GM18867 (cell line): ENCODE data around the gene NCMAP.
"Not testable (repeated sequence)": the region's sequence is repeated elsewhere in the genome, so short reads cannot be mapped to it uniquely, and the experiment has no call there.

ENCODE experiments used
- ATAC-seq: cut with Tn5 transposase; IDR thresholded peaks from one replicate; pipeline ENCODE4 v1.9.1; 2021; ENCODE audit warnings: mild to moderate bottlenecking, moderate library complexity; ENCODE audit not compliant: unreplicated experiment

NCMAP gene

DNA sequence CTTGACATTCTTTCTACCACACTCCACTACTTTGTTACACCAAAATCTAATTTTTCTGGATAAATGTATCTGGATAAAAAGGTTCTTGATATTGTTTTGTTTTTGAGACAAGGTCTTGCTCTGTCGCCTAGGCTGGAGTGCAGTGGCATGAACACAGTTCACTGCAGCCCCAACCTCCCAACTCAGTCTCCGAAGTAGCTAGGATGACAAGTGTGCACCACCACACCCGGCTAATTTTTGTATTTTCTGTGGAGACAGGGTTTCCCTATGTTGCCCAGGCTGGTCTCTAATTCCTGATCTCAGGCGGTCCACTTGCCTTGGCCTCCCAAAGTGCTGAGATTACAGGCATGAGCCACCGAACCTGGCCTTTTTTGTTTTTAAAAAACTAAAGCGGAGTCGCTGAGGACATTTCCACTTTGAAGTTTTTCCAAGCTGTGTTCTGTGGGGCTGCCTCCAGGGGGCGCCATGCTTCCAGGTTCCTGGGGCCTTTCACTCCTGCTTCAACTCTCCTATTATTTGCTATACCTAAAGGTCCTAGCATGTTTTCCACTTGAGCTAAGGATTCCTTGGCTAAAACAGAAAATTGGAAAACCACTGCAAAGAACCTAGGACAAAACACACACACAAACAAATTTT, 14.1 kb upstream of the NCMAP start:
- ATAC-seq = no peak

DNA sequence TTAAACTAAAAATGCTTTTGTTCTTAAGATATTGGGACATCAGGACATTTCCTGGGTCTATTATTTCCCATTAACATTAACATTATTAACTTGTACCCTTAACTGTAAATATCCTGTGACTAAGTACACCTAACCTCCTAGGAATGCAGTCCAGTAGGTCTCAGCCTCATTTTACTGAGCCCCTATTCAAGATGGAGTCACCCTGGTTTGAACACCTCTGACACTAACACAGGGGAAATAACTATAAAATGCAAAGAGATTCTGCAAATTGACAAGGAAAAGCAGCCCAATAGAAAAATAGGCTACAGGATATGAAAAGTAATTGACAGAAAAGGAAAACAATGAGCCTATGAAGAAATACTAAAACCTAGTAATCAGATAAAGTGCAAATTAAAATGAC, 11.6 kb upstream of the NCMAP start:
- no peak for ATAC-seq

DNA sequence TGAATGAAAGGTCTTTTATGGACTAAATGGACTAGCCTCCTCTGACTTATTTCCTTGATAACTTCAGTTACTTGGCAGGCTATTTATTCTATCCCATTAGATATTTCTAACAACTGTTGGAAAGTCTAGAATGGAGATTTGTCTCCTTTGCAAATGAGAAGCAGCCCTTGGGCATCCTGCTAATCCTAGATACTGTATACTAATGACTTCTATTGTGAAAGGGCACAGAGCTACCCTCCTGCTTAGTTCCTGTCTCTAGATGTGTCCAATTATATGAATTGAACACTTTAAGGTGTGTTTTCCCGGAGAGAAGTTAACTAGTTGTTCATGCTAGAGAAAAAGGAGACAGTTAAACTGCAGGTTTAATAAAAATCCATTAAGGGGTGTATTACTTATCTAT, 10.2 kb upstream of the NCMAP start:
- no peak for ATAC-seq

DNA sequence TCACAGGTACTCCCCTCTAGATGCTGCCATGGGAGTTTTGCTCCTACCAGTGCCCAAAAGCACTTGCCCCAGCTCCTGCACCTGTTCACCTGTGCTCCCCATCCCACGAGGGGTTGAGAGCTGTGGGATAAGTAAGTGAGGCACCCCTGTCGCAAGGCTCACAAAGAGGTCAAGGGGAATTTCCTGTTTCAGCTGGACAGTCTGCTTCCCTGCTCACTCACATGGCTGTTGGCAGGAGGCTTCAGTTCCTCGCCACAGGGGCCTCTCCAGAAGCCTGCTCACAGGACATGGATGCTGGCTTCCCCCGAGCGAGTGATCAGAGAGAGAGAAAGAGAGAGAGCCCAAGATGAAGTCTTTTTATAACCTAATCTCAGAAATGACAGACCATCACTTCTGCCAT, 8.7 kb upstream of the NCMAP start:
- ATAC-seq = no peak

DNA sequence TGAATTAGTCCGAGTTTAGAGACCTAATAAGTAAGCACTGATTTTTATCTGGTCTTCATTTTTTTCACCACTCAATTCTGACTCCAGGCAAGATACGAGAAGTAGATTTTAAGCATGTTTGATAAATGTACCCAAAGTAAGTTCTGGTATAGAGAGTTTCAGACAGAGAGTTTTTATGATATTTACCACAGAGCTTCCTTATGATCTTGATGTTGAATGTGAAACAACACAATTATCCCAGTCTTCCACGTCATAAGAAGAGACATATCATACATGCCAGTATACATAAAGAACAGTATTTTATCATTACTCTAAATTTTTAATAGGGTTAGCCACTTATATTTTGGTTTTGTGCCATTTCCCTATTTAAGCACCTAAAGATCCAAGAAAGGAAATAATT, 7.8 kb upstream of the NCMAP start:
- ATAC-seq = no peak

DNA sequence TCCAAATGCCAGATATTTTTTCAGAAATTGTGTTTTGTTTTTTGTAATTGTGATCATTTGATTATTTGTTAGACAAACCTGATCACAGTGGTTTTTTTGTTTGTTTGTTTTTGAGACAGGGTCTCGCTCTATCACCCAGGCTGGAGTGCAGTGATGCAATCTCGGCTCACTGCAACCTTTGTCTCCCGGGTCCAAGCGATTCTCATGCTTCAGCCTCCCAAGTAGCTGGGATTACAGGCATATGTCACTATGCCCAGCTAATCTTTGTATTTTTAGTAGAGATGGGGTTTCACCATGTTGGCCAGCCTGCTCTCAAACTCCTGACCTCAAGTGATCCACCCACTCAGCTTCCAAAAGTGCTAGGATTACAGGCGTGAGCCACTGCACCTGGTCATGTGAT, 6.7 kb upstream of the NCMAP start:
- ATAC-seq = not testable (repeated sequence)

DNA sequence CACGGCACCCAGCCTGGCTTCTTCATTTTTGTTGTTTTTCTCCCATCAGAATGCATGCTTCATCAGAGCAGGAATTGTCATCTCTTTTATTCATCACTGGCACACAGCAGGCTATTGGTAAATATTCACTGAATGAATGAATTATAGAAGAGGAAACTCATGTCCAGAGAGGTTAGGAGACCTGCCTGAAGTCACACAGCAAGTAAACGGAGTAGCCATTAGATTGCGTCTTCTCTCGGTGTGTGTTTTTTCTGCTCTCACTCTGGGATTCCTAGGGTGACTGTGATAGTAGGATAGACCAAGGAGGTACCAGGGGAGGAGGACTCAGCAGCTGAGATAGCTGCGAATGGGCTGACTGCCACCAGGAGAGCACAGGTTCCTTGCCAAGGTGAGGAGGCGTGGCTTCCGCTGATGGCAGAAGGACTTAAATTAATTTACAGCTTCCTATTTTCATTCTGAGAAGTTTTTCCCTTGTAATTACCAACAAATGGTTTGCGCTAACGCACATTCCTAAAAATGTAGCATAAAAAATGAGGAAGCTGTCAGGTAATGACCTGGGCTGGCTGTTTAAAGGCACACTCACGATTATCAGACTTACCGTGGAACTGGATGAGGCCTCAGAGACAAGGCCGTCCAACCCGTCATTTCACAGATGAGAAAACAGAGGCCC, 4.5 kb upstream of the NCMAP start:
- no peak for ATAC-seq

DNA sequence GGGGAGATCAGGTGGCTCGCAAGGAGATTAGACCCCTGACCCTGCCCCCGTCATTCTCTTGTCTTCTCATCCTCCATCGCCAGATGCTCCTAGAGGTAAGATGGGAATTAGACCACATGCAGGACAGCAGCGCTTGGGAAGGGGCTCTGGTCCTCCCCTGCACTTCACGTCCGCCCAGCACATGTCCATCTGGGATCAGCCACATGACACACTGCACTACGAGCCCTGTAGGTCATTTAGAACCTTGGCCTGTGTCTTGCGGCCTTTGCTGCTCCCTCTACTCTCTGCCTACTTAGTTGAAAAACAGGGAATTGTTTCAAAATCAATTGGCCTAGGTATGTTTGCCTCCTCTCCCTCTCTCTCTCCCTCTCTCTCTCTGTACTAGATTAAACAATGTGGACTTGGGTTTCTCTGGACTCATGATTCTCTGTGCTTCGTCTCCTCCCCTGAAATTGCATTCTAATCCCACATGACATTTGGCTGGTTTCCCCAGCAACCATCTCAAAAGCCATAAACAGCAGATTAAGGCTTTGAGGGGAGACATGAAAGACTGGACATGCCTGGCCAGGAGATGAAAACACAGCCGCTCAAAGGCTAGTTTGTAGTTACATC, 3.8 kb upstream of the NCMAP start:
- no peak for ATAC-seq

DNA sequence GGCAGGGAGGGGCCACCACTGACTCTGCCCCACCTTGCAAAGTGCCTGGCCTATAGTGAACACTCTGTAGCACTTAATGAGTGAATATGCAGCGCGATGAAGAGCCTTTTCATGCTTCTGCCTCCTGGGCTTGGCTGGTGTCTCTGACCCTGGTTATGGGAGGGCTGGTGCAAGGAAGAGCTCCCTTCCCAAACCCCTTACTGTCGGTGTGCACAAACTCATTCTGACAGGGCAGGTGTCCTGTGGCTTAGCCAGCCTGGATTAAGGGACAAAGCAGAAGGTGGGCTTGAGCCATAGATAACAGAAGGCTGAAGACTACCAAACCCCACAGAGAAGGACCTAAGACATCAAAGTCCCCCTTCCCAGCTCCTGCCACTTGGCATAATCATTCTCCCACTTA, 2.0 kb upstream of the NCMAP start:
- no peak for ATAC-seq

DNA sequence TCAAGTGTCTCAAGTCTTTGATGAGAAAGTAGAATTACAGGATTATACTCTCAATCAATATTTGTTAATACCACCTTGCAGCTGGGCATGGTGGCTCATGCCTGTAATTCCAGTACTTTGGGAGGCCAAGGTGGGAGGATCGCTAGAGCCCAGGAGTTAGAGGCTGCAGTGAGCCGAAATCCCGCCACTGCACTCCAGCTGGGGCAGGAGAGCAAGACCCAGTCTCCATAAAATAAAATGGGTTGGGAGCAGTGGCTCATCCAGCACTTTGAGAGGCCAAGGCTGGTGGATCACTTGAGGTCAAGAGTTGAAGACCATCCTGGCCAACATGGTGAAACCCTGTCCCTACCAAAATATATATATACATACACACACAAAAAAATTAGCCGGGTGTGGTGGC, 1.2 kb upstream of the NCMAP start:
- no peak for ATAC-seq

DNA sequence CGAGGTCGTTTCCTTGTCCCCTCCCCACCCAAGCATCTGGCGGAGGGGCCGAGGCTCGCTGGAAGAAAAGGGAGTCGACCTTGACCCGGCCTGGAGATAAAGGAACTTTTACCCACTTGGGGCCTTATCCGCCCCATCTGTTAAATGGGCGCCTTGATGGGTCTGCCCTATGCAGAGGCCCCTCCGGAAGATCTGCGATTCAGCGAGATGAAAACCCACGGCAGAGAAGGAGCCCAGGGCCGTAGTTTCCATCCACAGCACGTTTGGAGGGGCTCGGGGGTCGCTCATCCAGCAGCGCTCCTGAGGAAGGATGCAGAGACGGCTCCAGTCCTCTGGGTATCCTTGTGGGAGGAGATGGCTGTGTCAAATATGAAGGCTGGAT, 518 bp downstream of the NCMAP start:
- no peak for ATAC-seq

DNA sequence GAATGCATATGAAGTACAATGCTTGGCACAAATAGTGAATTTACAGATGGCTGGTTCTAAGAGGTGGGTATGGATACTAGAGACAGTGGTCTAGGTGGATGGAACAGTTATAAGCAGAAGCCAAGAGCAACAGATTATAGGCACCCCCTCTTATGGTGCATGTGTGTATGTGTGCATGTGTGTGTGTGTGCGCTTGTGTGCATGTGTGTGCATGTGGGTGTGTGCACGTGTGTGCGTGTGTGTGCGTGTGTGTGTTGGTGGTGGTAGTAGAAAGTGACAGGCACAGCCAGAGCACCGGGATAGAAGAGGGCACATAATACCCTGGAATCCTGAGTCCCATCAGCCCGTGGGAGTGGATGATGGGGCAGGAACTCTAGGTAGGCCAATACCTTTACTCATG, 1.3 kb downstream of the NCMAP start:
- no peak for ATAC-seq

DNA sequence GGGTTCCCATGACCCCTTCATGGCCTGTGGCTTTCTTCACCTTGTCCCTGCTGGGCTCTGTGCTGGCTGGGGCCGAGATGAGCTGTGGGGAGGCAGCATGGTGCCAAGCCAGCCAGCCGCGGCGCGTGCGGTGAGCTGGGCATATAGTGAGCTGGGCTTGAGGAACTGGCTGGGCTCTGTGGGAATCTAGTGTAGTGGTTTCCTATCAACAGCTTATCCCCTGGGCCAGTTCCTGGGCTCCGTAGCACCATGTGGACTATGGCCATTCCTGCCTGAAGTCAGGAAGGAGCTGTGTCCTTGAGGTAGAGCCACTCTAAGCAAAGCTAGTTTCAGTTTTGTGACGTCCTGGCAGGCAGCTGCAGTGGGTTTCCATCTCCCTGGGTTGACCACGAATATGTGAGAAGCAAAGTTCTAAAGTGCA, 1.8 kb downstream of the NCMAP start:
- ATAC-seq = no peak

DNA sequence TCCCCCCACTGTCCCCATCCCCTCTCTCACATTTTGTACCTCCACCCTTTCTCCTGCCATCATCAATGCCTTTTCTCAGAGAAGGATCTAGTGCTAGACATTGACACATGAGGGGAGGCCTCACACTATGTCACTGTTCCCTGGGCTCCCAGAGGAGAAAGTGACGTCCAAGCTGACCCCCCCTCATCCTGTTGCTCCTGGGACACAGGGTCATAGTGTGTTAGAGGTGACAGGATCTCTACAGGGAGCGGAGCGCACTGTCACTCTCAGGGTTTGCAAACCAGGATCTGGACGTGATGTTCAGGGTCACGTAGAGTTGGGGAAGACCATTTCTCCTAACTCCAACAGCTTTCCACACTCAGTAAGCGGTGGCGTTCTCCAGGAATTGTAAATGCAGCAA, 2.6 kb downstream of the NCMAP start:
- no peak for ATAC-seq

DNA sequence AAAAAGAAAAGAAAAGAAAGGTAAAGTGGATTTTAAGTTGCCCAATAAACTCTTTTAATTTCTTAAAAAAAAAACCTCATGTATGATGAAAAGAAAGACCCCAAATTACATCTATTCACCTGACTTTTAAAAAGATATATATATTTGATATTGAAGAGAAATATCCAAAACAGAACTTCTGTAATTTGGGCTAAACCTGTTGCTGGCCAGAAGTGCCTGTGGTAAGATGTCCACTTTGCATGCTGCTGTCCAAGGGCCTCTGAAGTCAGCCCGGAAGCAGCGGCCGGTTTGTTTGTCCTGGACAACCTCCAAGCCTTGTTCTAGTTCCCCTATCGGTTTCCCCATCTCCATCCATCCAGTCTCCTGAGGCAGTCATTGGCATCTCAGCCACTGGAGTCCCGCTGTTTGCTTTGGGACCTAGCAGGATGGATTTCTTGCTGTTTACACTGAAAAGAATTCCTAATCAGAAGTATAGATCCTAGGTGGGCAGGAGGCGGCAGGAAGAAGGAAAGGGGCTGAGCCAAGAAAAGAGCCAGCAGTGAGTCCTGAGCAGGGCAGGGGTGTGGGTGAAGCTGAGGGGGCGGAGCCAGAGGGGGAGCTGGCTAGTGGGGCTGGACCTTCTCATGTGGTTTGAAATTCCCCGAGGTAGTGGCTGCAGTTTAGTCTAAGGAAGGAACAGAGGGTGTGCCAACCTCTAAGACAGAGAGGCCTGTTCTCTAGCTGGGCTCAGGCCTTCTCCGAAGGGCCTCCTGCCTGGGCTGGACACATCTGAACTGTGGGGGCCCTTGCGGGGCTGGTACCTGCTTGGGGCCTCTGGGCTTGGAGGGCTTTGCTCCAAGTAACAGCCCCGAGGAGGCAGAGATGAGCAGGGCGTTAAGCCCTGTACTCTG, 3.3 kb downstream of the NCMAP start:
- no peak for ATAC-seq

DNA sequence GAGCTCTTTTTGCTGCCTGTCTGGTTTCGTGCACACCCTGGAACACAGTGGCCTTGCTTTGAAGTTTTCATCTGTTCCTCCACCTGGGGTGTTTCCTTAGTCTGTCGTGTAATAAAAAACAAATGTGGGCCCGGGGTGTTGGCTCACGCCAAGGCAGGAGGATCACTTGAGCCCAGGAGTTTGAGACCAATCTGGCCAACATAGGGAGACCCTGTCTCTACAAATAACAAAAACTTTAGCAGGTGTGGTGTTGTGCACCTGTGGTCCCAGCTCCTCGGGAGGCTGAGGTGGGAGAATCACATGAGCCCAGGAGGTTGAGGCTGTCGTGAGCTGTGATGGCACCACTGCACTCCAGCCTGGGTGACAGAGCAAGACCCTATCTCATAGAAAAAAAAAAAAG, 4.5 kb downstream of the NCMAP start:
- ATAC-seq = no peak

DNA sequence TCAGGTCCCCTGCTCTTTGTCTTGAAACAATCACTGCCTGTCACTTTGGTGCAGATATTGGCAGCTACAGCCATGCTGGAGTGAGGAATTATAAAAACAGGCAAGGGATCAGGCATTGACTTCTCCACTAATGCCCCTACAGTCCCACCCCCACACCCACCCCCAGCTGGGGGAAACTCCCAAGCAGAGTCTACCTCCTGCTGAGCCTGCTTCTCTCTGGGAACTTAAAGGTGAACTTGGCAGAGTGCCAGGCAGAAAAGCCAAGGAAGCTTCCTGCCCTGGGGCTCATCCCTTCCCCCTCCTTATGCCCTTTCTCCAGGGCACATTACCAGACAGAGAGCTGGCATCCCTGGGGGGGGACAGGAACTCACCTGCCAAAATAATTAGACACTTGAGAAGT, 6.7 kb downstream of the NCMAP start:
- no peak for ATAC-seq

DNA sequence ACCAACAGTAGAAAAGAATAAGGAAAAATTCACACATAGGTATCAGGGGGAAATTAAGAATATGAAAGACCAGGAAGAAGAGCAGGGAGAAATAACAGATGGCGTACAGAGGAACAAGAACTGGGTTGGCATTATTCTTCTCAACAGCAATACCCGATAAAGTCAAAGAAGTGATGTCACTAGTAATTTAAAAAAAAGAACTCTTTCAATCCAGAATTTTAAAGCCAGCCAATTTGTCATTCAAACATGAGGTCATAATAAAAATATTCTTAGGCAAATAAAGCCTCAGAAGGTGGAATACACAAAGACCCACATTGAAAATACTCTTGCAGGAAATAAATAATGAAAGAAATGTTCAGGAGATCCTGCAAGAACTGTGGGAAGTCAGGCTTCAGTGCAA, 8.8 kb downstream of the NCMAP start:
- ATAC-seq = no peak

DNA sequence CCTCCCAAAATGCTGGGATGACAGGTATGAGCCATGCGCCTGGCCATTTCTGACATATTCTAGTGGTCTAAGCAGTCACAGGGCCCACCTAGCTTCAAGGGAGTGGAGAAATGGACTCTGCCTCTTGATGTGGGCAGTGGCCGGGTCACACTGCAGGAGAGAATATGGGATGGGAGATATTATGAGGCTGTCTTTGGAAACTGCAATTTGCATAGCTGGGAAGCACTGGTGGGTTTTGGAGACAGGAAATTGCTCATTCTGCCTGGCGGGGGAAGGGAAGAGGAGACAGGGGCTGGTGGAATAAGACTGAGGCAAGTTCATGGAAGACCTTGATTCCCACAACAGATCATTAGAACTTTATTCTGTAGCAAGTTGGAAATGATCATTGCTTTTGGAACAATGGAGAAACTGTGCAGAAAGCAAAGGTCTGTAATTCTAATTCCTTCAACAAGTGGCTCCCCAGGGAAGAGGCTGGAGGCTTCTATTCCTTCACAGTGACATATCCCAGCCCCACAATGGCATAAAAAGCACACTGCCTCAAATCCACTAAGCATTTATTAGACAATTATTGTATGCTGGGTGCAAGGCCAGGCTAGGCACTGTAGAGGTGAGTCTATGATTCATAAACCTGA, 10.5 kb downstream of the NCMAP start:
- no peak for ATAC-seq

DNA sequence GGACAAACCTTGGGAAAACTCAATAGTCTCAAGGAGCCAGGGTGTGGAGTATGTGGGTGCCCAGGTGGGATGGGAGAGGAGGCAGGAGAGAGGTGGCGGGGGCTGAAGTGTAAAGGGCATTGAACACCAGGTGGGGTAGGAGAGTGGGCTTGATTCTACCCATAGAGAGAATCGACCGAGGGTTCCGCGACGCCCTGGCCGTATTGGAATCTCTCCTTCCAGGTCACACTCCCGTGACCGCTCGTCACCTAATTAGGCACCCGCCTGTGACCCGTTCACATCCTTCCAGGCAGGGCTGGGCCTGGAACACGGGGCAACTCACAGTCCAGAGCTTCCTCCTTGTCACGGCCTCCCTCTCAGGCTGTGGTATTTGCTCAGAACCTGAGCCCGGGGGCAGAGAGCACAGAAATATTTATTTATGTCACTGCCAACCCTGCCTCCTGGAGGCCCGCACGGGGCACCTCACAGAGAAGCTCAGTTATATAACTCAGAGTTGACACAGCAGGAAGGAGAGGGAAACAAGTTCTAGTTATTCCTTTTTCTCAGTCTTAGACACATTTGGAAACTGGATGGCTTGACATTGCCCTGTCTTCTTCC, 12.0 kb downstream of the NCMAP start:
- ATAC-seq = no peak

DNA sequence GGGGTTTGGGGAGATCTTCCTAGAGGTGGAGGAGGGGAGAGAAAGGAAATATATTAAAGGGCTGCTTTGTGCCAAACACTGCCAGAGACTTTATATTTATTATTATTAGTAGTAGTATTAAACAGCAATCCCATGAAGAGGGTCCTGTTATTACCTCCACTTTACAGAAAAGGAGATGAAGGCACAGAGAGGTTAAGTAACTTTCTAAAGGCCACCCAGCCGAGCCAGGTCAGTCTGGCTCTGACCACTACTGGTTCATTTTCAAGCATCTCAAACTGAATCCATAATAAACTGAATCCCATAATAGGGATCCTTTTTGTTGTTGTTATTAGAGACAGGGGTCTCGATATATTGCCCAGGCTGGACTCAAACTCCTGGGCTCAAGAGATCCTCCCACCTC, 12.6 kb downstream of the NCMAP start:
- no peak for ATAC-seq
